ENCODE measurements around the gene ZNF181. TPM values are rescaled to one million over a fixed set of nuclear protein-coding genes. Genes with fewer than 3 reads are reported as not detected.

The ZNF181 gene
- total and polyA plus RNA-seq, 2 of the 8 experiments (the other 6 are each of a cell fraction or from before 2014, with no cell fraction given), result 2.8 to 7.5 TPM

DNA sequence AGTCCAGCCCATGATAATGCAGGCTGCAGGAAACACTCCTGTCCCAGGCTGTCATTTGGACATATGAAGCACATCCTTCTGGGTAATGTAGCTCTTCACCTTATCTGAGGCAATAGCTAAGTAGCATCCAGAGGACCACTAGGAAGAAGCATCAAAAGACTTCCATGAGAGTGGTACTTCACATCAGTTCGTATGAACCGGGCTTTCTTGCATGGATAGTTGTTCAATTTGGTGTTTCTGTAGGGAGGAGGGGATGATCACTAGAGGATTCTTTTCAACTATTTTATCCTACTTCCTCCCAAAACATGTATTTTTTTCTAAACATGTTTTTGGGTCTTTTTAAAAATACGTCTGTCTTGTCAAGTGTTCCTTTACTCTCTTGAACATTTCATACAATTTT, 43.7 kb upstream of the ZNF181 start (continued):
- no peak for TF ChIP-seq TEAD4 (IDR thresholded peaks at IDR 0.05; ENCODE audit: low read depth, low read length)
- no peak for TF ChIP-seq SP1 (IDR thresholded peaks at IDR 0.05; ENCODE audit: low read depth, low read length)
- TF ChIP-seq EZH2 (IDR thresholded peaks at IDR 0.05; ENCODE audit: low read depth, low read length, severe bottlenecking), result no peak
- no peak for TF ChIP-seq KDM5A (IDR thresholded peaks at IDR 0.05; ENCODE audit: low read length)
